WERI-Rb-1 (cell line): ENCODE data around the gene MUS81.

Experiments used
- DNase-seq: peaks from one replicate; pipeline ENCODE4 v3.0.0-alpha.2; 2020
- H3K27ac ChIP-seq: fragments of 250-450 bp; sonication (Bioruptor Pico); 2 replicates; pipeline ENCODE4 v1.5.1; 2020; ENCODE audit warnings: mild to moderate bottlenecking, moderate library complexity
- H3K27me3 ChIP-seq: fragments of 250-450 bp; sonication (Bioruptor Pico); 2 replicates; pipeline ENCODE4 v1.5.1; 2021; ENCODE audit warnings: mild to moderate bottlenecking, low read depth, moderate library complexity; ENCODE audit not compliant: insufficient read depth, severe bottlenecking
- H3K36me3 ChIP-seq: fragments of 250-450 bp; sonication (Bioruptor Pico); 2 replicates; pipeline ENCODE4 v1.5.1; 2020; ENCODE audit warnings: mild to moderate bottlenecking, moderate library complexity
- H3K4me3 ChIP-seq: 2 replicates; pipeline ENCODE4 v1.5.1; 2011; ENCODE audit warnings: low read depth, mild to moderate bottlenecking, control low read depth, low read length
- H3K9me3 ChIP-seq: fragments of 250-450 bp; sonication (Bioruptor Pico); 2 replicates; pipeline ENCODE4 v1.5.1; 2021; ENCODE audit warnings: mild to moderate bottlenecking, moderate library complexity; ENCODE audit not compliant: severe bottlenecking
- CTCF ChIP-seq: IDR thresholded peaks from 2 replicates; pipeline ENCODE4 v1.5.1; 2011; ENCODE audit warnings: low read depth, mild to moderate bottlenecking, control low read depth, inconsistent platforms, low read length

The MUS81 gene

GRCh38 chr11:65915101-65915820, 55.0 kb downstream of the MUS81 start:
- peak; percentile 36 for DNase-seq
- Histone ChIP-seq H3K27me3 (no peaks in the 10 kb centered on the region), H3K27ac (no peak overlapping the region), H3K4me3 (no peak overlapping the region), H3K36me3 (no peaks in the 10 kb centered on the region; the same call in 1 of the 2 replicates), H3K9me3 (no peaks in the 10 kb centered on the region)
- no peak for TF ChIP-seq CTCF

GRCh38 chr11:65915821-65916251, 55.6 kb downstream of the MUS81 start:
- Histone ChIP-seq H3K27ac (no peak overlapping the region), H3K27me3 (no peaks in the 10 kb centered on the region), H3K9me3 (no peaks in the 10 kb centered on the region), H3K4me3 (no peak overlapping the region), H3K36me3 (no peaks in the 10 kb centered on the region; the same call in 1 of the 2 replicates)
- TF ChIP-seq CTCF = no peak
- no peak for DNase-seq
